ENCODE measurements around the gene COL13A1.

DNA sequence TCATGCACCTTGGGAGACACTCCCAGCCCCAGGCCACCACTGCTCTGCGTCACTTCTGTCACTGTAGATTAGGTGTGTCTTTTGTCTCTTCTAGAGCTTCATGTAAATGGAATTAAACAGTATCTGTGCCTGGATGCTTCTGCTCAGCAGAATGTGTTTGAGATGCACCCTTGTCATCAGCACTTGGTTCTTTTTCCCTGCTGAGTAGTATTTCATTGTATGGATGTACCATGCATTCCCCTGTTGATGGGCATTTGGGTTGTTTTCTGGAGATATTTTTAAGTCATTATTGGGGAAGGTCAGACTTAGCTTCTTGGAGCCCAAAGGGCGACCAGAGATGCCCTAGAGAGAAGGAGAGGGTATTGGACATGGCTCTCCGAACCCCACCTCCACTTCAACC lies 126.6 kb downstream of the COL13A1 start:
- TF ChIP-seq, protein P1, sequence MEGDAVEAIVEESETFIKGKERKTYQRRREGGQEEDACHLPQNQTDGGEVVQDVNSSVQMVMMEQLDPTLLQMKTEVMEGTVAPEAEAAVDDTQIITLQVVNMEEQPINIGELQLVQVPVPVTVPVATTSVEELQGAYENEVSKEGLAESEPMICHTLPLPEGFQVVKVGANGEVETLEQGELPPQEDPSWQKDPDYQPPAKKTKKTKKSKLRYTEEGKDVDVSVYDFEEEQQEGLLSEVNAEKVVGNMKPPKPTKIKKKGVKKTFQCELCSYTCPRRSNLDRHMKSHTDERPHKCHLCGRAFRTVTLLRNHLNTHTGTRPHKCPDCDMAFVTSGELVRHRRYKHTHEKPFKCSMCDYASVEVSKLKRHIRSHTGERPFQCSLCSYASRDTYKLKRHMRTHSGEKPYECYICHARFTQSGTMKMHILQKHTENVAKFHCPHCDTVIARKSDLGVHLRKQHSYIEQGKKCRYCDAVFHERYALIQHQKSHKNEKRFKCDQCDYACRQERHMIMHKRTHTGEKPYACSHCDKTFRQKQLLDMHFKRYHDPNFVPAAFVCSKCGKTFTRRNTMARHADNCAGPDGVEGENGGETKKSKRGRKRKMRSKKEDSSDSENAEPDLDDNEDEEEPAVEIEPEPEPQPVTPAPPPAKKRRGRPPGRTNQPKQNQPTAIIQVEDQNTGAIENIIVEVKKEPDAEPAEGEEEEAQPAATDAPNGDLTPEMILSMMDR (IDR thresholded peaks at IDR 0.05) = no peak
- no peak for TF ChIP-seq POLR2AphosphoS5 (IDR thresholded peaks at IDR 0.05)
- no peak for TF ChIP-seq POLR2A (IDR thresholded peaks at IDR 0.05)

Data from breast epithelium (tissue), 3 donors.